CD4-positive, alpha-beta T cell treated with Interleukin-15 for 1 hour (primary cell): ENCODE data around the gene ATOH8.

ENCODE experiments used
- DNase-seq: peaks from one replicate; pipeline ENCODE4 v3.0.0-alpha.2; 2020

Gene ATOH8

GRCh38 chr2:85737961-85738360, 15.8 kb upstream of the ATOH8 start:
- DNase-seq = no peak

- no peak for DNase-seq
These were observed 13.6 kb upstream of the ATOH8 start for GRCh38 chr2:85740193-85740592.

- no peak for DNase-seq
These were observed 12.5 kb upstream of the ATOH8 start for GRCh38 chr2:85741211-85741832.

- no peak for DNase-seq
These were observed 11.8 kb upstream of the ATOH8 start for GRCh38 chr2:85741833-85742455.

- no peak for DNase-seq
These were observed 10.3 kb upstream of the ATOH8 start for GRCh38 chr2:85743304-85743978.

GRCh38 chr2:85744055-85744454, 9.7 kb upstream of the ATOH8 start:
- no peak for DNase-seq

- DNase-seq = no peak
These were observed 8.8 kb upstream of the ATOH8 start for GRCh38 chr2:85744741-85745601.

- no peak for DNase-seq
These were observed 8.2 kb upstream of the ATOH8 start for GRCh38 chr2:85745619-85746018.

- DNase-seq = no peak
These were observed 7.3 kb upstream of the ATOH8 start for GRCh38 chr2:85746321-85747004.

GRCh38 chr2:85747441-85747840, 6.3 kb upstream of the ATOH8 start:
- no peak for DNase-seq

- no peak for DNase-seq
These were observed 5.6 kb upstream of the ATOH8 start for GRCh38 chr2:85748039-85748734.

- DNase-seq = no peak
These were observed 4.6 kb upstream of the ATOH8 start for GRCh38 chr2:85748985-85749875.

GRCh38 chr2:85750587-85751575, 2.9 kb upstream of the ATOH8 start:
- peak; percentile 61 for DNase-seq

GRCh38 chr2:85751627-85752026, 2.2 kb upstream of the ATOH8 start:
- DNase-seq = no peak

- no peak for DNase-seq
These were observed 711 bp upstream of the ATOH8 start for GRCh38 chr2:85753035-85753524.

GRCh38 chr2:85754313-85755095, 713 bp downstream of the ATOH8 start:
- DNase-seq = no peak

- no peak for DNase-seq
These were observed 1.6 kb downstream of the ATOH8 start for GRCh38 chr2:85755122-85756027.

- no peak for DNase-seq
These were observed 2.4 kb downstream of the ATOH8 start for GRCh38 chr2:85756195-85756594.
